Endothelial cell of umbilical vein (primary cell): ENCODE measurements around the gene TCIRG1.

Source experiments
- EZH2 ChIP-seq: IDR thresholded peaks from 2 replicates; pipeline ENCODE4 v1.6.1; 2012; ENCODE audit warnings: borderline replicate concordance, low read depth, mild to moderate bottlenecking, moderate library complexity, low read length, inconsistent platforms; ENCODE audit not compliant: severe bottlenecking
- GATA2 ChIP-seq: IDR thresholded peaks from 2 replicates; pipeline ENCODE4 v1.7.0; 2011; ENCODE audit warnings: low read depth, mild to moderate bottlenecking, moderate library complexity, mixed read lengths, low read length; ENCODE audit not compliant: insufficient read length, insufficient read depth
- JUN ChIP-seq: IDR thresholded peaks from 2 replicates; pipeline ENCODE4 v1.6.1; 2011; ENCODE audit warnings: borderline replicate concordance, low read depth; ENCODE audit not compliant: insufficient read length, insufficient read depth
- MAX ChIP-seq: IDR thresholded peaks from 2 replicates; pipeline ENCODE4 v1.6.1; 2011; ENCODE audit not compliant: insufficient read depth, insufficient read length
- MYC ChIP-seq: IDR thresholded peaks from one replicate; pipeline ENCODE4 v1.6.1; 2011; ENCODE audit warnings: mild to moderate bottlenecking, low read depth, low read length
- POLR2A ChIP-seq: IDR thresholded peaks from 2 replicates; pipeline ENCODE4 v1.6.1; 2012; ENCODE audit warnings: low read depth, mild to moderate bottlenecking, control low read depth, low read length
- POLR2AphosphoS5 ChIP-seq: IDR thresholded peaks from 2 replicates; pipeline ENCODE4 v1.6.1; 2012; ENCODE audit warnings: low read depth, mild to moderate bottlenecking, control low read depth, low read length, moderate library complexity; ENCODE audit not compliant: insufficient read depth
- TF ChIP-seq, protein P1 (sequence below), 2 donors: IDR thresholded peaks; 1 replicate in 1 of 2; 2 replicates in 1 of 2; pipeline ENCODE4 v1.5.1; 2011; ENCODE audit warnings: low read length in 2 of 2, mild to moderate bottlenecking in 2 of 2, moderate library complexity in 2 of 2, control low read depth in 1 of 2, inconsistent platforms in 1 of 2, low read depth in 1 of 2; ENCODE audit not compliant: insufficient read depth in 1 of 2; ENCODE audit errors: extremely low read depth in 1 of 2

DNA sequence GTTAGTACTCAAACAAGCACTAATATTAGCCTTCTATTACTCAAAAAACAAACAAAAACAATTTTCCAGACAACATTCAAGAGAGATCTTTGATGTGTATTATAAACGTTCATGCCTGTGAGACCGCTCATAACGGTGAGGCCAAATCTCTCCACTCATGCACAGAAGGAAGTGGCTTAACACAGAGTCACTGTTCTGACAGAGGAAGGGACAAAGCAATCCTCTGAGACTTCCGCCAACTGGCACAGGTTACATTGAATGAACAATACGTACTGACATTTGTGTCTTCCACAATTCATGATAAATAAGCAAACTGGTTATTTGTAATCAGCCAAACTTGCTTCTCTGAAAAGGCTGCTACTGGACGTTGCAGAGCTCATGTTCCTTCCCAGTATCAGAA is 51.9 kb downstream of the TCIRG1 start:
- TF ChIP-seq, protein P1, sequence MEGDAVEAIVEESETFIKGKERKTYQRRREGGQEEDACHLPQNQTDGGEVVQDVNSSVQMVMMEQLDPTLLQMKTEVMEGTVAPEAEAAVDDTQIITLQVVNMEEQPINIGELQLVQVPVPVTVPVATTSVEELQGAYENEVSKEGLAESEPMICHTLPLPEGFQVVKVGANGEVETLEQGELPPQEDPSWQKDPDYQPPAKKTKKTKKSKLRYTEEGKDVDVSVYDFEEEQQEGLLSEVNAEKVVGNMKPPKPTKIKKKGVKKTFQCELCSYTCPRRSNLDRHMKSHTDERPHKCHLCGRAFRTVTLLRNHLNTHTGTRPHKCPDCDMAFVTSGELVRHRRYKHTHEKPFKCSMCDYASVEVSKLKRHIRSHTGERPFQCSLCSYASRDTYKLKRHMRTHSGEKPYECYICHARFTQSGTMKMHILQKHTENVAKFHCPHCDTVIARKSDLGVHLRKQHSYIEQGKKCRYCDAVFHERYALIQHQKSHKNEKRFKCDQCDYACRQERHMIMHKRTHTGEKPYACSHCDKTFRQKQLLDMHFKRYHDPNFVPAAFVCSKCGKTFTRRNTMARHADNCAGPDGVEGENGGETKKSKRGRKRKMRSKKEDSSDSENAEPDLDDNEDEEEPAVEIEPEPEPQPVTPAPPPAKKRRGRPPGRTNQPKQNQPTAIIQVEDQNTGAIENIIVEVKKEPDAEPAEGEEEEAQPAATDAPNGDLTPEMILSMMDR (IDR thresholded peaks at IDR 0.05; ENCODE audit: extremely low read depth in 1 of 2, insufficient read depth in 1 of 2, low read depth in 1 of 2, low read length in 2 of 2) = no peak
- TF ChIP-seq POLR2A (no peak), EZH2 (no peak), MAX (no peak), GATA2 (no peak), POLR2AphosphoS5 (no peak), MYC (no peak), JUN (no peak)
